NCI-H69 (cell line): Measurements from ENCODE around the gene RPS3.
"Not testable (repeated sequence)": the region's sequence is repeated elsewhere in the genome, so short reads cannot be mapped to it uniquely, and the experiment has no call there.

Source experiments
- DNase-seq: peaks from one replicate; lab custom pipeline; 2025; lab: John Stamatoyannopoulos, UW

The RPS3 gene

GRCh38 chr11:75380245-75380644, 19.1 kb upstream of the RPS3 start:
- no peak for DNase-seq

GRCh38 chr11:75380716-75381420, 18.4 kb upstream of the RPS3 start:
- DNase-seq: no peak

GRCh38 chr11:75383246-75383645, 16.1 kb upstream of the RPS3 start:
- peak; percentile 41 for DNase-seq

GRCh38 chr11:75384438-75385080, 14.8 kb upstream of the RPS3 start:
- peak; percentile 78 for DNase-seq

- DNase-seq: no peak
These were observed 12.2 kb upstream of the RPS3 start for GRCh38 chr11:75386942-75387630.

- no peak for DNase-seq
These were observed 11.5 kb upstream of the RPS3 start for GRCh38 chr11:75387736-75388294.

- DNase-seq: peak; percentile 96
These were observed 10.7 kb upstream of the RPS3 start for GRCh38 chr11:75388386-75389275.

- no peak for DNase-seq
These were observed 10.1 kb upstream of the RPS3 start for GRCh38 chr11:75389276-75389605.

GRCh38 chr11:75389925-75390324, 9.4 kb upstream of the RPS3 start:
- peak; percentile 65 for DNase-seq

GRCh38 chr11:75394085-75394840, 5.1 kb upstream of the RPS3 start:
- DNase-seq: no peak

- no peak for DNase-seq
These were observed 412 bp upstream of the RPS3 start for GRCh38 chr11:75398906-75399305.

GRCh38 chr11:75400146-75400865, 988 bp downstream of the RPS3 start:
- DNase-seq: peak; percentile 37

GRCh38 chr11:75402002-75402773, 2.9 kb downstream of the RPS3 start:
- DNase-seq: no peak

- peak; percentile 61 for DNase-seq
These were observed 3.7 kb downstream of the RPS3 start for GRCh38 chr11:75403037-75403436.

- DNase-seq: no peak
These were observed 4.8 kb downstream of the RPS3 start for GRCh38 chr11:75403983-75404658.

GRCh38 chr11:75406338-75406777, 7.0 kb downstream of the RPS3 start:
- DNase-seq: peak; percentile 77

GRCh38 chr11:75408957-75409219, 9.6 kb downstream of the RPS3 start:
- DNase-seq: no peak

GRCh38 chr11:75409971-75410370, 10.7 kb downstream of the RPS3 start:
- not testable (repeated sequence) for DNase-seq

GRCh38 chr11:75413146-75413545, 13.8 kb downstream of the RPS3 start:
- not testable (repeated sequence) for DNase-seq
